GM06990 (cell line): Measurements from ENCODE around the gene C1QB.
A peak's percentile ranks its signal among the peaks of the same experiment; 100 is the strongest.

Experiments
- DNase-seq: peaks from one replicate; pipeline ENCODE4 v3.0.0-alpha.2; 2011; ENCODE audit not compliant: insufficient read length; ENCODE audit errors: extremely low read depth
- H3K27me3 ChIP-seq: replicated peaks from 2 replicates; pipeline ENCODE4 v1.6.0; 2011; ENCODE audit warnings: low read length; ENCODE audit not compliant: control insufficient read depth, insufficient read depth
- H3K36me3 ChIP-seq: 2 replicates; pipeline ENCODE4 v1.5.1; 2011; ENCODE audit warnings: low read length; ENCODE audit not compliant: control insufficient read depth, insufficient read depth
- H3K4me3 ChIP-seq: replicated peaks from 2 replicates; pipeline ENCODE4 v1.5.1; 2011; ENCODE audit warnings: low read depth, mild to moderate bottlenecking, control low read depth, low read length
- TF ChIP-seq, protein P1 (sequence below): IDR thresholded peaks from 2 replicates; pipeline ENCODE4 v1.5.1; 2011; ENCODE audit warnings: low read length, control low read depth, mild to moderate bottlenecking, inconsistent platforms; ENCODE audit not compliant: insufficient read depth, poor library complexity, severe bottlenecking

Gene C1QB

DNA sequence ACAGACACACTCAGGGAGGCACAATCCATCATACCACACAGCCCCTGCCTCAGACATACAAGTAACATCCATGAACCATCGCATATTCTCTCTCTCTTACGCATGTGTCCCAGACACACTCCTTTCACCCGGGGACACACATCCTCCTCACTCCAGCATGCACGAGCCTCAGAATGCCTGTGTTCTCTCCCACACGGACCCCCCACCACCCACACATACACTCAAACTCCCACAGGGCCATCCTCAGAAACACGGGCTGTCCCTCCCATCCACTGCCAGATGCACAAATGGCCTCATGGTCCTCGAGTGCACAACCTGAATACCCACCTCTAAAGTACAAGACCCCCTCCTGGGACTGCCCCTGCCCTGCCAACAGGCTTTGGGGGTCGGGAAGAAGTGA is 11.8 kb upstream of the C1QB start:
- Histone ChIP-seq H3K27me3 (no peaks in the 10 kb centered on the region; the same call in 1 of the 2 replicates), H3K4me3 (no peak overlapping the region), H3K36me3 (no peaks in the 10 kb centered on the region)
- no peak for DNase-seq
- TF ChIP-seq, protein P1, sequence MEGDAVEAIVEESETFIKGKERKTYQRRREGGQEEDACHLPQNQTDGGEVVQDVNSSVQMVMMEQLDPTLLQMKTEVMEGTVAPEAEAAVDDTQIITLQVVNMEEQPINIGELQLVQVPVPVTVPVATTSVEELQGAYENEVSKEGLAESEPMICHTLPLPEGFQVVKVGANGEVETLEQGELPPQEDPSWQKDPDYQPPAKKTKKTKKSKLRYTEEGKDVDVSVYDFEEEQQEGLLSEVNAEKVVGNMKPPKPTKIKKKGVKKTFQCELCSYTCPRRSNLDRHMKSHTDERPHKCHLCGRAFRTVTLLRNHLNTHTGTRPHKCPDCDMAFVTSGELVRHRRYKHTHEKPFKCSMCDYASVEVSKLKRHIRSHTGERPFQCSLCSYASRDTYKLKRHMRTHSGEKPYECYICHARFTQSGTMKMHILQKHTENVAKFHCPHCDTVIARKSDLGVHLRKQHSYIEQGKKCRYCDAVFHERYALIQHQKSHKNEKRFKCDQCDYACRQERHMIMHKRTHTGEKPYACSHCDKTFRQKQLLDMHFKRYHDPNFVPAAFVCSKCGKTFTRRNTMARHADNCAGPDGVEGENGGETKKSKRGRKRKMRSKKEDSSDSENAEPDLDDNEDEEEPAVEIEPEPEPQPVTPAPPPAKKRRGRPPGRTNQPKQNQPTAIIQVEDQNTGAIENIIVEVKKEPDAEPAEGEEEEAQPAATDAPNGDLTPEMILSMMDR: no peak

DNA sequence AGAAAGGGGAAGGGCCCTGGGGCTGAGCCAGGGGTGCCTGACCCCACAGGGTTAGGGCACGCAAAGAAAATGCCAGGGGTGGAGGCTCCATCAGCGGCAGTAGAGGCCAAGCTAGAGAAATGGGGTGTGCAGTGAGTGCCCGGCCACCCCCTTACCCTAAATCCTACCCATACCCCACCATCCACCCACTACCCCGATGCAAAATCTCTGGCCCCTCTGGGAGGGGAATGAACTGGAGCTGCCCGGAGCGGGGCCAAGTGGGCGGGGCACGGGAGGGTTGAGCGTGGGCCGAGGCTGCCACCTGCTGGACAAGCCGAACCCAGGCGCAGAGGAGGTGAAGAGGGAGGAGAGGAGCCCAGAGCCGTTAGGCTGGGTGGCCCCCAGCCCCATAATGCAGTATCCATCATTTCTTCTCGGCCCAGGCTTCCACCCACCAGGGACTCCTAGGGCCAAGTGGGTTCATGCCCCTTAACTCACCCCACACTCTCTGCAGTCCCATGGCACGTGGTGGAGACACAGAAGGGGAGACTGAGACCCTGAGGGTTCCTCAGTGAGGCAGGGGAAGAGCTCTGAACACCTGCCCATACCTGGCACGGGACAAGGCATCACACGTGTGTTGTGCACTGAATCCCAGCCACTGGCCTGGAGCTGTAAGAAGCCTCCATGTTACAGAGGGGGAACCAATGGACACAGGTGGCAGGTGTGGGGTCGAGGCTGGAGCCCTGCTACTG is 11.0 kb upstream of the C1QB start:
- DNase-seq: peak; percentile 47
- Histone ChIP-seq H3K27me3 (no peaks in the 10 kb centered on the region; the same call in 1 of the 2 replicates), H3K4me3 (no peak overlapping the region), H3K36me3 (no peaks in the 10 kb centered on the region)
- TF ChIP-seq, protein P1: peak; percentile 92

DNA sequence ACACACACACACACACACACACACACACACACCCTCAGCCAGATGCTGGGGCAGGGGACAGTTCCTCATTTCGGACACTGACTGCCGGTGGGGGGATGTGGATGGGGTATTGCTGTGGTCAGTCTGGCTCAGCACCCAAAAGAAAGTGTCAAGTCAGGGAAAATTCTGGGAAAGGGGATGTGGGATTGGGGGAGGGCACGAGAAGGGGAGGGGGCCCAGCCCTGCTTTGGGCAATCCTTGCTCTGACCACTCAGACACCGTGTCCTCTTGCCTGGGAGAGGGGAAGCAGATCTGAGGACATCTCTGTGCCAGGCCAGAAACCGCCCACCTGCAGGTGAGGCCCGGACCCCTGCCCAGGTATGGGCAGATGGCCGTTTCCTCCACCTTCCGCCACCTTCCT is 9.7 kb upstream of the C1QB start, which contains the start of gene C1QC:
Gene C1QC (plus strand): TSS at position 253 of the 400 bp plus-strand sequence. CDS start 391 bp downstream, outside the sequence.
- H3K36me3 ChIP-seq: no peaks in the 10 kb centered on the region
- TF ChIP-seq, protein P1: no peak
- H3K27me3 ChIP-seq: no peaks in the 10 kb centered on the region; the same call in 1 of the 2 replicates
- no peak for DNase-seq
- no peak within 1 kb of the TSS for H3K4me3 ChIP-seq

DNA sequence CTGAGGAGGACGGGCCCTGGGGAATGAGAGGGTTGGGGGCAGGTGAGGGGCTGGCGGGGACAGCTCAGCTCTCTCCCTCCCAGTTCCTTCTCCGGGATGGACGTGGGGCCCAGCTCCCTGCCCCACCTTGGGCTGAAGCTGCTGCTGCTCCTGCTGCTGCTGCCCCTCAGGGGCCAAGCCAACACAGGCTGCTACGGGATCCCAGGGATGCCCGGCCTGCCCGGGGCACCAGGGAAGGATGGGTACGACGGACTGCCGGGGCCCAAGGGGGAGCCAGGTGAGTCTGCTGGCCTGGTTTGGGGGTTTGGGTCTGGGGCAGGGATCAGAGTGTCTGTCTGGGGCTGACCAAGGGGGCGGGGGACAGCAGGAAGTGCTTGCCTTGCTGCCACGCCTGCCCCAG is 9.1 kb upstream of the C1QB start:
- Histone ChIP-seq H3K36me3 (no peaks in the 10 kb centered on the region), H3K4me3 (no peak overlapping the region), H3K27me3 (no peaks in the 10 kb centered on the region; the same call in 1 of the 2 replicates)
- TF ChIP-seq, protein P1: no peak
- DNase-seq: no peak

DNA sequence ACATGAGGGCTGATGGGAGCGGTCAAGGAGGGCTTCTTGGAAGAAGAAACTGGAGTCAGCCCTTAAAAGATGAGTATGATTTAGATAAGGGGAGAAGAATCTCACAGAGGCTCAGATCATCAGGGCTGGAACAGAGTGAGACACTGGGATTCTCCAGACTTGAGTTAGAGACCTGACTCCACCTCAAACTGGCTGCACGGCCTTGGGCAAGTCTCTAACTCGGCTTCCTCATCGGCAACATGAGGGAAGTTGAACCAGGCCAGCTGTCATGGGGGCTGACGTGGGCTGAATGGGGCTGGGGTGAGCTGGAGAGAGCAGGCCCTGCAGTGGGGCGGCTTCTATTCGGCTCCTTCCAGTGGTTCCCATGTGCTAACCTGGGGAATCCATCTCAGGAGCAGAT is 7.1 kb upstream of the C1QB start:
- Histone ChIP-seq H3K4me3 (no peak overlapping the region), H3K36me3 (no peaks in the 10 kb centered on the region), H3K27me3 (no peaks in the 10 kb centered on the region; the same call in 1 of the 2 replicates)
- no peak for DNase-seq
- TF ChIP-seq, protein P1: no peak
